Measurements from ENCODE around the gene INF2. TPM values are rescaled to one million over a fixed set of nuclear protein-coding genes. Genes with fewer than 3 reads are reported as not detected.

Gene INF2
- total RNA-seq, 2 donors from 2014 or later: 50.1 to 210 TPM

DNA sequence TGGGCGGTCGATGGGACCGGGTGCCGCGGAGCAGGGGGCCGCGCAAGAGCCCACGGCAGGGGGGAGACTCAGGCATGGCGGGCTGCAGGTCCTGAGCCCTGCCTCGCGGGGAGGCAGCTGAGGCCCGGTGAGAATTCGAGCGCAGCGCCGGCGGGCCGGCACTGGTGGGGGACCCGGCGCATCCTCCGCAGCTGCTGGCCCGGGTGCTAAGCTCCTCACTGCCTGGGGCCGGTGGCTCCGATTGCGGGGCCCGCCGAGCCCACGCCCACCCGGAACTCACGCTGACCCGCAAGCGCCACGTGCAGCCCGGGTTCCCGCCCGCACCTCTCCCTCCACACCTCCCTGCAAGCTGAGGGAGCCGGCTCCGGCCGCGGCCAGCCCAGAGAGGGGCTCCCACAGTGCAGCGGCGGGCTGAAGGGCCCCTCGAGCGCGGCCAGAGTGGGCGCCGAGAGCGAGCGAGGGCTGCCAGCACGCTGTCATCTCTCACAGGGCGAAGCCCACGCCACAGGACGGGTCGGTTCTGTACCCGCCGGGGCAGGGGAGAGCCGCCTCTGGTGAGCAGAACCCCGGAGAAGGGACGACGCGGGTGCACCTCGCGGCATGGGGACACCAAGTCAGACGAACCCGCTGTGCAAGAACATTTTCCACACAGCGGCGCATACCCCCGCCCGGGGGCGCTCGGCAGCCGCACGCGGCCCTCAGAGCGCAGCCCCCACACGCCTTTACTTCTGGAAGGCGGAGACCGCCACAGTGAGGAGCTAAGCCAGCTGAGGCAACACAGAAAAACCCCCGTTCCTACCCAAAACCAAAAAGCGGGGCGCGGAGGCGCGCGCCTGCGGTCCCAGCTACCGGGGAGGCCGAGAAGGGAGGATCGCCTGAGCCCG, 62.4 kb downstream of the INF2 start:
- intact Hi-C loops (cut with DNase I): no loop called here
- TF ChIP-seq POLR2AphosphoS5 (IDR thresholded peaks at IDR 0.05) (no peak), POLR2A (IDR thresholded peaks at IDR 0.05) (no peak)
- TF ChIP-seq, protein P1, sequence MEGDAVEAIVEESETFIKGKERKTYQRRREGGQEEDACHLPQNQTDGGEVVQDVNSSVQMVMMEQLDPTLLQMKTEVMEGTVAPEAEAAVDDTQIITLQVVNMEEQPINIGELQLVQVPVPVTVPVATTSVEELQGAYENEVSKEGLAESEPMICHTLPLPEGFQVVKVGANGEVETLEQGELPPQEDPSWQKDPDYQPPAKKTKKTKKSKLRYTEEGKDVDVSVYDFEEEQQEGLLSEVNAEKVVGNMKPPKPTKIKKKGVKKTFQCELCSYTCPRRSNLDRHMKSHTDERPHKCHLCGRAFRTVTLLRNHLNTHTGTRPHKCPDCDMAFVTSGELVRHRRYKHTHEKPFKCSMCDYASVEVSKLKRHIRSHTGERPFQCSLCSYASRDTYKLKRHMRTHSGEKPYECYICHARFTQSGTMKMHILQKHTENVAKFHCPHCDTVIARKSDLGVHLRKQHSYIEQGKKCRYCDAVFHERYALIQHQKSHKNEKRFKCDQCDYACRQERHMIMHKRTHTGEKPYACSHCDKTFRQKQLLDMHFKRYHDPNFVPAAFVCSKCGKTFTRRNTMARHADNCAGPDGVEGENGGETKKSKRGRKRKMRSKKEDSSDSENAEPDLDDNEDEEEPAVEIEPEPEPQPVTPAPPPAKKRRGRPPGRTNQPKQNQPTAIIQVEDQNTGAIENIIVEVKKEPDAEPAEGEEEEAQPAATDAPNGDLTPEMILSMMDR (IDR thresholded peaks at IDR 0.05): no peak
- WGBS: 82% methylated on average over 80 of the region's 90 CpGs
- peak overlapping the region; percentile 69 to 73 for H3K27ac ChIP-seq
- DNase-seq (ENCODE audit: low spot score): no peak
- H3K36me3 ChIP-seq: peaks cover 0 to 5% of the 10 kb centered on the region in 2 donors
- no peaks in the 10 kb centered on the region for H3K27me3 ChIP-seq (replicated peaks; ENCODE audit: insufficient read depth)
- H3K9me3 ChIP-seq: no peaks in the 10 kb centered on the region
- peaks cover 24% of the 10 kb centered on the region for H3K4me1 ChIP-seq (replicated peaks)
- H3K4me3 ChIP-seq: peak overlapping the region; percentile 81

DNA sequence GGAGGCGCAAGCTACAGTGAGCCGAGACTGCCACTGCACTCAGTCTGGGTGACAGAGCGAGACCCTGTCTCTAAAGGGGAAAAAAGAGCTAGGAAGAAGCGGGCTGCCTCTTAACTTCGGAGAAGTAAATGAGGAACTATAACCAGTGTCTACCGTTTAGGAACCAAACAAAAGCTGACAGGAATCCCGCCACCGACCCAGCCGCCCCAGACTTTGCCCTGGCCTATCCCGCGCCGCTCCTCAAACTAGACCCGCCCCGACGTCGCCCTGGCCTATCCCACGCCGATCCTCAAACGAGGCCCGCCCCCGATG, 63.0 kb downstream of the INF2 start:
- WGBS: 4% methylated on average over 21 of the region's 21 CpGs
- no peak for DNase-seq (ENCODE audit: low spot score)
- Histone ChIP-seq H3K27me3 (replicated peaks; ENCODE audit: insufficient read depth) (no peaks in the 10 kb centered on the region), H3K4me1 (replicated peaks) (peaks cover 24% of the 10 kb centered on the region), H3K27ac (peak overlapping the region; percentile 69 to 73), H3K4me3 (peak overlapping the region; percentile 81), H3K9me3 (no peaks in the 10 kb centered on the region), H3K36me3 (peaks cover 0 to 5% of the 10 kb centered on the region in 2 donors)
- peak; percentile 47 for TF ChIP-seq POLR2A (IDR thresholded peaks at IDR 0.05)
- TF ChIP-seq, protein P1 (IDR thresholded peaks at IDR 0.05): no peak
- intact Hi-C loops (cut with DNase I): no loop called here

DNA sequence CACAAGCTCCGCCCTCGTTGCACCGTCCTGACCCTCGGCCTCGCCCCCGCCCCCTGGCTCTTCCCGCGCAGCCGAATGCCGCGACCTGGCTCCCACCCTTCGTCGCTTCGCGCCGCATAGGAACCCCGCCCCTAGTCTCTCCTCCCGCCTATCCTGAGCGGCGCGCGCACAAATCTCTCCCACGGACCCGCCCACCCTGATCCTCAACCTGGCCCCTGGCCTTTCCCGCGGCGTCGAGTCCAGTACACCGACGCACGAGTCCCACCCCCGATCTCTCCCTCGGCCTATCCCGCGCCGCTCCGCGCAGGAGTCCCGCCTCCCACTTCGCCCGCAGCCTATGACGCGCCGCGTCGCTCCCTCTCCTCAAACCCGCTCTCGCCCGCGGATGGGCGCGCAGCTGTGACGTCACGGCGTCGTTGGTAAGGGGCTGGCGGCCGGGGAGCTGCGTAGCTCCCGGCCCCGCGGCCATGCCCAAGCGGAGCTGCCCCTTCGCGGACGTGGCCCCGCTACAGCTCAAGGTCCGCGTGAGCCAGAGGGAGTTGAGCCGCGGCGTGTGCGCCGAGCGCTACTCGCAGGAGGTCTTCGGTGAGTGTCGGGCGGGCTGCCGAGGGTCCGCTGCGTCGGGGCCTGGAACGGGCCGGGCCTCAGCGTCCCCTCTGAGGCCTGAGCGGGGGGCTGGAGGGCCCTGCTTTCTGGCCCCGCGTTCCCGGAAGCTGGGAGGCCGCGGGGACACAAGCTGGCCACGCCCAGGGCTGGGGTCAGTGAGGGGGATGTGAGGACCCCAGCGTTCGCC, 63.5 kb downstream of the INF2 start, which contains the start of gene SIVA1:
Gene SIVA1, plus strand, starts transcription at position 413 of the 793 bp plus-strand sequence. Its CDS starts 55 bp downstream, at position 468.
- under 1% methylated on average over 86 of the region's 95 CpGs for WGBS
- H3K4me1 ChIP-seq (replicated peaks): peaks cover 20% of the 10 kb centered on the region
- H3K9me3 ChIP-seq: no peaks in the 10 kb centered on the region
- peak within 1 kb of the TSS; percentile 69 to 73 for H3K27ac ChIP-seq
- peak within 1 kb of the TSS; percentile 81 for H3K4me3 ChIP-seq
- DNase-seq (ENCODE audit: low spot score): peak; percentile 99
- no peaks in the 10 kb centered on the region for H3K27me3 ChIP-seq (replicated peaks; ENCODE audit: insufficient read depth)
- peaks cover 0 to 5% of the 10 kb centered on the region in 2 donors for H3K36me3 ChIP-seq
- intact Hi-C loops (cut with DNase I): no loop called here
- TF ChIP-seq, protein P1 (IDR thresholded peaks at IDR 0.05): no peak
- TF ChIP-seq POLR2AphosphoS5 (IDR thresholded peaks at IDR 0.05) (peak; percentile 90), POLR2A (IDR thresholded peaks at IDR 0.05) (peak; percentile 92)

DNA sequence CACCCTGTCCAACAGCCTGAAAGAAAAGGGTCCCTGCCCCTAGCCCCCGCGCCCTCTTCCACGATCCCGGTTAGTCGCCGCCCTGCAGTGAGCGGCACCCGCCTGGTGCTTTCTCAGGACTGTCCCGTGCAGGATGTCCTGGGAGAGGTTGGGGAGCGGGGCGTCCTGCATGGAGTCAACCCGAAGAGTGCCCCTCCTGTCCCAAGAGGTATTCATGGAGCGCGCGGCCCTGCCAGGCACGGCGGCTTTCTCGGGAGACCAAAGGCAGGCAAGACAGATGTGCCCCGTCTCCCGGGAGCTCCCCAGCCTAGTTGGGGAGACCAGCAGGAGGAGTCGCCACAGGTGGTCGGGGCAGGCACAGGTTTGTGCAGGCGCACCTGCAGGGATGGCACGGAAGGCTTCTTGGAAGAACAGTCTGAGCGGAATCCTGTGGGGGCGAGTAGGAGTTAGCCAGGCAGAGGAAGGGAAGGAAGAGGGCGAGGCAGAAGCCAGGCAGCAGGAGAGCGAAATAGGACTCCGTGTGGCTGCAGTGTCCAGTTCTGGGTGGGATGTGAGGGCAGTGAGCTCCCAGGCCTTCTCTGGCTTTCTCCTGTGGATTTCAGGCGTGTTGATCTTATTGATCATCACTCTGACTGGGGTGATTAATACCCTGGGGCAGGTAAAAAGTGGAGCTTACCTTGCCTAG, 64.3 kb downstream of the INF2 start:
- 2% methylated on average over 21 of the region's 30 CpGs for WGBS
- no peaks in the 10 kb centered on the region for H3K27me3 ChIP-seq (replicated peaks; ENCODE audit: insufficient read depth)
- no peak for TF ChIP-seq POLR2A (IDR thresholded peaks at IDR 0.05)
- no peak for TF ChIP-seq POLR2AphosphoS5 (IDR thresholded peaks at IDR 0.05)
- TF ChIP-seq, protein P1 (IDR thresholded peaks at IDR 0.05): no peak
- peak overlapping the region; percentile 81 for H3K4me3 ChIP-seq
- peak overlapping the region; percentile 69 to 73 for H3K27ac ChIP-seq
- DNase-seq (ENCODE audit: low spot score): no peak
- H3K36me3 ChIP-seq: peaks cover 1 to 5% of the 10 kb centered on the region in 2 donors
- H3K4me1 ChIP-seq (replicated peaks): peaks cover 15% of the 10 kb centered on the region
- intact Hi-C loops (cut with DNase I): no loop called here
- no peaks in the 10 kb centered on the region for H3K9me3 ChIP-seq

Data from prostate gland (tissue), 2 donors.